Sigmoid colon (tissue), 7 donors: ENCODE measurements around the gene CBL. TPM values are rescaled to one million over a fixed set of nuclear protein-coding genes. Genes with fewer than 3 reads are reported as not detected.

Experiments
- DNase-seq: peaks from one replicate; pipeline ENCODE4 v3.0.0-alpha.2; 2019
- H3K27ac ChIP-seq, 4 donors: fragments of 200-600 bp; sonication (generic); one replicate each; pipeline ENCODE4 v1.5.1; 2016 to 2019; ENCODE audit warnings: mild to moderate bottlenecking in 1 of 4
- H3K27me3 ChIP-seq, 3 donors: fragments of 200-600 bp; sonication (generic); one replicate each; pipeline ENCODE4 v1.5.1; 2019; ENCODE audit warnings: mild to moderate bottlenecking in 1 of 3
- H3K36me3 ChIP-seq, 4 donors: fragments of 200-600 bp; sonication (generic); one replicate each; pipeline ENCODE4 v1.5.1; 2016 to 2019
- H3K4me1 ChIP-seq, 4 donors: fragments of 200-600 bp; sonication (generic); one replicate each; pipeline ENCODE4 v1.5.1; 2017 to 2019
- H3K4me3 ChIP-seq, 4 donors: fragments of 200-600 bp; sonication (generic); one replicate each; pipeline ENCODE4 v1.5.1; 2017 to 2019; ENCODE audit warnings: mild to moderate bottlenecking in 2 of 4, moderate library complexity in 1 of 4
- H3K9me3 ChIP-seq, 4 donors: fragments of 200-600 bp in 3 of 4; sonication (generic) in 3 of 4; one replicate each; pipeline versions ENCODE4 v1.5.1 to v1.6.1; 2013 to 2019
- EP300 ChIP-seq, 4 donors: sonication (generic); formaldehyde crosslinking; IDR thresholded peaks; one replicate each; pipeline ENCODE4 v1.6.1; 2017; ENCODE audit warnings: antibody characterized with exemption in 4 of 4
- POLR2A ChIP-seq, 2 donors: fragments of 450-650 bp; IDR thresholded peaks; one replicate each; pipeline ENCODE4 v1.6.1; 2016; ENCODE audit warnings: antibody characterized with exemption in 2 of 2, mild to moderate bottlenecking in 2 of 2, moderate library complexity in 2 of 2
- POLR2AphosphoS5 ChIP-seq, 4 donors: sonication (generic); formaldehyde crosslinking; IDR thresholded peaks; one replicate each; pipeline ENCODE4 v1.6.1; 2017; ENCODE audit warnings: antibody characterized with exemption in 4 of 4
- WGBS, 2 donors: extraction: QIAGEN DNeasy Blood & Tissue Kit; methylation state at CpG; one replicate each; pipeline ENCODE4 v1.1.7; 2013; 5-methylcytosine and 5-hydroxymethylcytosine counted together
- intact Hi-C: fragments of 100-400 bp; cut with DNase I; formaldehyde crosslinking; loops from one replicate; pipeline ENCODE4 v1.15.1; 2023
- polyA plus RNA-seq, 3 donors: library from polyadenylated mRNA; stranded (reverse); fragments of 200-250 nt; gene quantifications; one replicate each; pipeline ENCODE4 v1.2.3, GENCODE V29; 2013
- small RNA-seq, 3 donors: library from RNA; depleted of rRNA; stranded (forward); fragments of <200 nt; gene quantifications; one replicate each; pipeline ENCODE3, GENCODE V24; 2016
- total RNA-seq, 4 donors: library from RNA; depleted of rRNA; stranded (reverse); fragments of >200 nt; gene quantifications; one replicate each; pipeline ENCODE4 v1.1.0, GENCODE V29; 2016
- TF ChIP-seq, protein P1 (sequence below), 4 experiments: fragments of 450-650 bp in 3 of 4; fragments of 200-600 bp in 1 of 4; IDR thresholded peaks; one replicate each; pipeline ENCODE4 v1.5.1; 2016 to 2019; ENCODE audit warnings: antibody characterized with exemption in 4 of 4, mild to moderate bottlenecking in 3 of 4, moderate library complexity in 2 of 4
- donor health status: healthy with polysubstance abuse.
- donor health status: Bipolar disorder and iron deficiency.
- donor health status: healthy.

CBL gene
- total and polyA plus RNA-seq, 7 donors: 1.8 to 17.7 (median 11.8) TPM

DNA sequence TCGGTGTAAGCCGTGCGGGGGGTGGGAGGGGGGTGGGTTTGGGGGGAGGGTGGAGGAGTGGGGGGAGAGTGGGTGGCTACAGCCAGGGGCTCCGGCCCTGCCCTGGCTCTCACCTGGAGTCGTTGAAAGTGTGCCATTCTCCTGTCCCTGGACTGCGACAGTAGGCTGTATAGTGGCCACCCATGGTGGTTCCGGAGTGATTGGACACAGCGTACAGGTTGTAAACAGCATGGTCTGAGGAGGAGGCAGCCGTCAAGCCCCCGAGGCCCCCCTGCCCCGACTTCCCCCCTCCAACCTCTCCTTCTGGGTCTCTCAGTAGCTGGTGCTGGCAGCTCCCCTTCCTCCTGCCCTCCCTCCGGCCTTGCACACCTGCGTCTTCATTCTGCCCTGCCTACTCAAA is 150.9 kb downstream of the CBL start:
- TF ChIP-seq POLR2A (IDR thresholded peaks at IDR 0.05): no peak
- no peak for TF ChIP-seq EP300 (IDR thresholded peaks at IDR 0.05)
- TF ChIP-seq, protein P1, sequence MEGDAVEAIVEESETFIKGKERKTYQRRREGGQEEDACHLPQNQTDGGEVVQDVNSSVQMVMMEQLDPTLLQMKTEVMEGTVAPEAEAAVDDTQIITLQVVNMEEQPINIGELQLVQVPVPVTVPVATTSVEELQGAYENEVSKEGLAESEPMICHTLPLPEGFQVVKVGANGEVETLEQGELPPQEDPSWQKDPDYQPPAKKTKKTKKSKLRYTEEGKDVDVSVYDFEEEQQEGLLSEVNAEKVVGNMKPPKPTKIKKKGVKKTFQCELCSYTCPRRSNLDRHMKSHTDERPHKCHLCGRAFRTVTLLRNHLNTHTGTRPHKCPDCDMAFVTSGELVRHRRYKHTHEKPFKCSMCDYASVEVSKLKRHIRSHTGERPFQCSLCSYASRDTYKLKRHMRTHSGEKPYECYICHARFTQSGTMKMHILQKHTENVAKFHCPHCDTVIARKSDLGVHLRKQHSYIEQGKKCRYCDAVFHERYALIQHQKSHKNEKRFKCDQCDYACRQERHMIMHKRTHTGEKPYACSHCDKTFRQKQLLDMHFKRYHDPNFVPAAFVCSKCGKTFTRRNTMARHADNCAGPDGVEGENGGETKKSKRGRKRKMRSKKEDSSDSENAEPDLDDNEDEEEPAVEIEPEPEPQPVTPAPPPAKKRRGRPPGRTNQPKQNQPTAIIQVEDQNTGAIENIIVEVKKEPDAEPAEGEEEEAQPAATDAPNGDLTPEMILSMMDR (IDR thresholded peaks at IDR 0.05): no peak
- TF ChIP-seq POLR2AphosphoS5 (IDR thresholded peaks at IDR 0.05): no peak
- H3K4me3 ChIP-seq: peak overlapping the region; percentile 26 to 59 (median 50)
- no peak for DNase-seq
- no peaks in the 10 kb centered on the region for H3K36me3 ChIP-seq
- H3K27me3 ChIP-seq: no peaks in the 10 kb centered on the region
- H3K9me3 ChIP-seq: no peaks in the 10 kb centered on the region
- intact Hi-C loops: loop anchor here (2.0 kb wide), 1 partner anchor 118 kb away; no protein-coding TSS in a partner anchor
- 41 to 42% methylated on average over 13 of the region's 13 CpGs for WGBS, 2 donors
- H3K27ac ChIP-seq: peak overlapping the region; percentile 61 to 78 (median 70)
- peaks cover 0 to 30% (median 19%) of the 10 kb centered on the region in 4 donors for H3K4me1 ChIP-seq

Small RNA genes lying within 50 kb of the gene (small RNA-seq; reads per million reads assigned to genes)
- gene RF01225 (0 reads per million in 3 donors), gene RNU6-262P (0 reads per million in 3 donors)

Other genes starting within 250 kb of the CBL start
- not detected for gene FOXR1, start 234.6 kb upstream of the CBL start, total RNA-seq
- gene FOXR1, start 234.6 kb upstream of the CBL start, polyA plus RNA-seq: not detected
- gene CENATAC, start 208.2 kb upstream of the CBL start, total RNA-seq: 10 to 100 TPM; 29.6 to 60.5 (median 40.7) TPM
- 10 to 100 TPM in 1 of 3 donors, 1 to 10 TPM in 2; 5.3 to 24.6 (median 7.2) TPM for gene CENATAC, start 208.2 kb upstream of the CBL start, polyA plus RNA-seq
- 1,000 to 10,000 TPM; 1,350 to 3,369 (median 2,098) TPM for gene RPS25, start 188.0 kb upstream of the CBL start, total RNA-seq
- gene RPS25, start 188.0 kb upstream of the CBL start, polyA plus RNA-seq: 1,000 to 10,000 TPM; 2,091 to 3,409 (median 2,533) TPM
- gene TRAPPC4, start 187.6 kb upstream of the CBL start, total RNA-seq: 10 to 100 TPM; 32.4 to 60.3 (median 47.5) TPM
- 10 to 100 TPM; 49.9 to 90.9 (median 74.5) TPM for gene TRAPPC4, start 187.6 kb upstream of the CBL start, polyA plus RNA-seq
- gene SLC37A4, start 175.5 kb upstream of the CBL start, total RNA-seq: 10 to 100 TPM in 2 of 4 donors, 1 to 10 TPM in 2; 8.0 to 13.8 (median 10.1) TPM
- gene SLC37A4, start 175.5 kb upstream of the CBL start, polyA plus RNA-seq: 10 to 100 TPM in 2 of 3 donors, 1 to 10 TPM in 1; 8.4 to 31.5 (median 11.1) TPM
- gene HYOU1, start 149.1 kb upstream of the CBL start, total RNA-seq: 10 to 100 TPM; 26.6 to 37.6 (median 30.7) TPM
- 100 to 1,000 TPM in 1 of 3 donors, 10 to 100 TPM in 1, 1 to 10 TPM in 1; 6.0 to 106 (median 22.0) TPM for gene HYOU1, start 149.1 kb upstream of the CBL start, polyA plus RNA-seq
- 10 to 100 TPM; 26.0 to 37.0 (median 30.8) TPM for gene VPS11, start 138.5 kb upstream of the CBL start, total RNA-seq
- gene VPS11, start 138.5 kb upstream of the CBL start, polyA plus RNA-seq: 10 to 100 TPM; 13.4 to 29.2 (median 27.0) TPM
- 10 to 100 TPM in 1 of 4 donors, 1 to 10 TPM in 3; 5.6 to 15.2 (median 6.6) TPM for gene HMBS, start 121.5 kb upstream of the CBL start, total RNA-seq
- 10 to 100 TPM; 20.3 to 39.3 (median 22.2) TPM for gene HMBS, start 121.5 kb upstream of the CBL start, polyA plus RNA-seq
- 10 to 100 TPM; 16.1 to 22.1 (median 16.8) TPM for gene DPAGT1, start 104.5 kb upstream of the CBL start, total RNA-seq
- gene DPAGT1, start 104.5 kb upstream of the CBL start, polyA plus RNA-seq: 10 to 100 TPM in 1 of 3 donors, 1 to 10 TPM in 2; 4.2 to 44.6 (median 6.9) TPM
- 1 to 10 TPM; 5.3 to 8.0 (median 5.8) TPM for gene C2CD2L, start 99.0 kb upstream of the CBL start, total RNA-seq
- 10 to 100 TPM in 1 of 3 donors, 1 to 10 TPM in 2; 6.0 to 22.6 (median 7.6) TPM for gene C2CD2L, start 99.0 kb upstream of the CBL start, polyA plus RNA-seq
- gene HINFP, start 84.8 kb upstream of the CBL start, total RNA-seq: 10 to 100 TPM; 15.0 to 33.0 (median 21.2) TPM
- gene HINFP, start 84.8 kb upstream of the CBL start, polyA plus RNA-seq: 10 to 100 TPM; 12.0 to 23.2 (median 20.1) TPM
- gene ABCG4, start 57.3 kb upstream of the CBL start, total RNA-seq: under 1 TPM in 3 of 4 donors, not detected in 1; under 0.01 to 0.55 (median 0.27) TPM
- gene ABCG4, start 57.3 kb upstream of the CBL start, polyA plus RNA-seq: under 1 TPM in 2 of 3 donors, not detected in 1; under 0.01 to 0.26 TPM
- 10 to 100 TPM; 10.7 to 21.9 (median 12.6) TPM for gene NLRX1, start 37.6 kb upstream of the CBL start, total RNA-seq
- gene NLRX1, start 37.6 kb upstream of the CBL start, polyA plus RNA-seq: 1 to 10 TPM; 3.9 to 9.3 (median 4.2) TPM
- 1 to 10 TPM in 1 of 4 donors, not detected in 3; 1.8 TPM for gene NHERF4, start 20.9 kb upstream of the CBL start, total RNA-seq
- gene NHERF4, start 20.9 kb upstream of the CBL start, polyA plus RNA-seq: 10 to 100 TPM; 25.8 to 48.1 (median 37.7) TPM
- 1,000 to 10,000 TPM in 1 of 4 donors, 100 to 1,000 TPM in 3; 628 to 1,033 (median 813) TPM for gene MCAM, start 110.8 kb downstream of the CBL start, total RNA-seq
- 10 to 100 TPM in 1 of 3 donors, 1 to 10 TPM in 2; 2.1 to 51.5 (median 4.8) TPM for gene MCAM, start 110.8 kb downstream of the CBL start, polyA plus RNA-seq
- gene RNF26, start 128.2 kb downstream of the CBL start, total RNA-seq: 10 to 100 TPM in 3 of 4 donors, 1 to 10 TPM in 1; 9.8 to 18.3 (median 11.8) TPM
- gene RNF26, start 128.2 kb downstream of the CBL start, polyA plus RNA-seq: 10 to 100 TPM in 1 of 3 donors, 1 to 10 TPM in 2; 6.2 to 26.1 (median 7.2) TPM
- 10 to 100 TPM; 23.2 to 35.2 (median 32.4) TPM for gene C1QTNF5, start 134.5 kb downstream of the CBL start, total RNA-seq
- 10 to 100 TPM in 1 of 3 donors, 1 to 10 TPM in 2; 4.9 to 12.5 (median 5.4) TPM for gene C1QTNF5, start 134.5 kb downstream of the CBL start, polyA plus RNA-seq
- gene MFRP, start 140.4 kb downstream of the CBL start, total RNA-seq: under 1 TPM in 1 of 4 donors, not detected in 3; 0.14 TPM
- not detected for gene MFRP, start 140.4 kb downstream of the CBL start, polyA plus RNA-seq
- 1 to 10 TPM in 3 of 4 donors, under 1 TPM in 1; 0.71 to 1.9 (median 1.5) TPM for gene USP2, start 175.4 kb downstream of the CBL start, total RNA-seq
- gene USP2, start 175.4 kb downstream of the CBL start, polyA plus RNA-seq: 10 to 100 TPM; 11.6 to 13.2 (median 13.0) TPM
- 100 to 1,000 TPM in 1 of 4 donors, 10 to 100 TPM in 3; 10.4 to 214 (median 71.5) TPM for gene THY1, start 216.8 kb downstream of the CBL start, total RNA-seq
- gene THY1, start 216.8 kb downstream of the CBL start, polyA plus RNA-seq: 10 to 100 TPM in 1 of 3 donors, 1 to 10 TPM in 2; 5.3 to 61.1 (median 5.4) TPM